Body of pancreas (tissue), 4 donors: ENCODE results near the gene MBTPS1. TPM values are rescaled to one million over a fixed set of nuclear protein-coding genes. Genes with fewer than 3 reads are reported as not detected.

Experiments
- ATAC-seq: fragments of 150-250 bp; one replicate; pipeline ENCODE4 v1.9.1; 2016
- DNase-seq, 4 donors: peaks; one replicate each; pipeline ENCODE4 v3.0.0-alpha.2; 2019
- H3K27ac ChIP-seq, 4 donors: fragments of 200-600 bp; sonication (generic); 1 replicate in 3 of 4; 2 replicates in 1 of 4; pipeline versions ENCODE4 v1.5.1 to v1.6.1; 2016 to 2019; ENCODE audit warnings: mild to moderate bottlenecking in 1 of 4, mixed read lengths in 1 of 4, moderate library complexity in 1 of 4
- H3K27me3 ChIP-seq, 2 donors: fragments of 200-600 bp; sonication (generic); one replicate each; pipeline ENCODE4 v1.6.0; 2016; ENCODE audit warnings: mild to moderate bottlenecking in 1 of 2
- H3K36me3 ChIP-seq, 2 donors: fragments of 200-600 bp; sonication (generic); replicated peaks in 1 of 2; 2 replicates each; pipeline ENCODE4 v1.5.1; 2016; ENCODE audit warnings: low read depth in 2 of 2; ENCODE audit not compliant: insufficient read depth in 1 of 2
- H3K4me1 ChIP-seq: fragments of 200-600 bp; sonication (generic); one replicate; pipeline ENCODE4 v1.6.0; 2016
- H3K4me3 ChIP-seq, 2 donors: fragments of 200-600 bp; sonication (generic); 1 replicate in 1 of 2; 2 replicates in 1 of 2; pipeline ENCODE4 v1.5.1; 2016 to 2019
- H3K9me3 ChIP-seq, 3 donors: fragments of 200-600 bp; sonication (generic); 1 replicate in 2 of 3; 2 replicates in 1 of 3; pipeline ENCODE4 v1.5.1; 2016
- CTCF ChIP-seq, 7 experiments: fragments of 450-650 bp in 4 of 7; fragments of 200-600 bp in 3 of 7; sonication (generic) in 3 of 7; IDR thresholded peaks; one replicate each; pipeline ENCODE4 v1.5.1; 2016 to 2019; ENCODE audit warnings: antibody characterized with exemption in 7 of 7
- POLR2A ChIP-seq, 3 donors: fragments of 450-650 bp; IDR thresholded peaks; one replicate each; pipeline ENCODE4 v1.6.1; 2016; ENCODE audit warnings: antibody characterized with exemption in 3 of 3, mild to moderate bottlenecking in 2 of 3
- WGBS, 2 donors: methylation state at CpG; one replicate each; pipeline ENCODE4 v1.1.5; 2017; 5-methylcytosine and 5-hydroxymethylcytosine counted together
- intact Hi-C: fragments of 100-400 bp; cut with DNase I; formaldehyde crosslinking; loops from one replicate; pipeline ENCODE4 v1.15.1; 2023
- small RNA-seq: library from RNA; depleted of rRNA; stranded (forward); fragments of <200 nt; gene quantifications from one replicate; pipeline ENCODE3, GENCODE V24; 2016
- total RNA-seq, 2 donors: library from RNA; depleted of rRNA; stranded (reverse); fragments of >200 nt; gene quantifications; one replicate each; pipeline ENCODE4 v1.1.0, GENCODE V29; 2016

Gene MBTPS1
- total RNA-seq, 2 donors from 2014 or later: 58.9 to 75.5 TPM

DNA sequence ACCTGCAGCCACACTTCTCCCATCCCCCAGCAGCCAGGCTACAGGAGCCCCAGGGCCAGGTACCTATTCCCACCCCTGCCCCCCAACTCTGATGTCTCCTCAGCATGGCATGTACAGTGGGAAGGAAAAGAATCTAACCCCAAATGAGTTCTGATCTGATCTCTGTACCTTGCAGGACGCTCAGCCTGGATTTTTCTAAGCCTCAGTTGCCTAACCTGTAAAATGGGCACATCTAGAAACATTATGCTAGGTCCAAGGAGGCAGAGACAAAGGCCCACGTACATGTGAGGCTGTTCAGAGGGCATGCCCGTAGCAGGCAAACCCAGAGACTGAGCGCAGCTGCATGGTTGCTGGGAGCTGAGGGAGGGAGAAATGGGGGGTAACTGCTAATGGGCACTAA, 109.2 kb downstream of the MBTPS1 start:
- intact Hi-C loops: no loop called here
- H3K4me1 ChIP-seq: no peaks in the 10 kb centered on the region

DNA sequence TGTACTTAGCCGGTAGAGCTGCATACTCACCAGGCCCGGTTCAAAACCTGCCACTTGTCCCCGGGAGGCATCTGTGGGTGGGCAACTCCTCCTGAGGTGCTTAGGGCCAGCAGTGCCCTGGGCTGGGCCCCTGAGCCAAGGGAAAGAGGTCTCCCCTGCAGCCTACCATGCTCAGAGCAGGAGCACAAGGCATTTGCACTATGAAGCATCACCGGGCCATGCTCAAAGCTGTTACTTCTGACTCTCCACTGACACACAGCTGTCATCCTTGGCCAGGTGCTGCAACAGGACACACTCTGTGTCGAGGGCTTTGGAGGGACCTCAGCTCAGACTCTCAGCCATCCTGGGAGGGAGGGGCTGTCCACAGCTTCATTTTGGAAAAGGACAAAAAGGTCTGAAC, 111.4 kb downstream of the MBTPS1 start:
- Histone ChIP-seq H3K9me3 (no peaks in the 10 kb centered on the region), H3K4me1 (no peaks in the 10 kb centered on the region), H3K27me3 (no peaks in the 10 kb centered on the region), H3K4me3 (no peak overlapping the region), H3K36me3 (no peaks in the 10 kb centered on the region), H3K27ac (no peak overlapping the region)
- intact Hi-C loops: no loop called here
- TF ChIP-seq CTCF (IDR thresholded peaks at IDR 0.05): no peak
- no peak for TF ChIP-seq POLR2A (IDR thresholded peaks at IDR 0.05)
- 65 to 73% methylated on average over 4 to 5 of the region's 5 CpGs for WGBS, 2 donors
- ATAC-seq (no peak), DNase-seq (no peak)

More for the DNA sequence above, 109.2 kb downstream of the MBTPS1 start:
- H3K27me3 ChIP-seq: no peaks in the 10 kb centered on the region
- no peak overlapping the region for H3K4me3 ChIP-seq
- 75 to 79% methylated on average over 4 of the region's 4 CpGs for WGBS, 2 donors
- TF ChIP-seq POLR2A (IDR thresholded peaks at IDR 0.05) (no peak), CTCF (IDR thresholded peaks at IDR 0.05) (no peak)
- no peaks in the 10 kb centered on the region for H3K9me3 ChIP-seq
- DNase-seq (no peak), ATAC-seq (no peak)
- H3K27ac ChIP-seq: no peak overlapping the region
- H3K36me3 ChIP-seq: no peaks in the 10 kb centered on the region

- 71% methylated on average over 4 to 7 of the region's 7 CpGs for WGBS, 2 donors
- Histone ChIP-seq H3K27me3 (no peaks in the 10 kb centered on the region), H3K4me1 (no peaks in the 10 kb centered on the region), H3K36me3 (no peaks in the 10 kb centered on the region), H3K27ac (no peak overlapping the region), H3K9me3 (no peaks in the 10 kb centered on the region), H3K4me3 (no peak overlapping the region)
- TF ChIP-seq CTCF (IDR thresholded peaks at IDR 0.05) (no peak), POLR2A (IDR thresholded peaks at IDR 0.05) (no peak)
- no peak for ATAC-seq
- DNase-seq: no peak
- intact Hi-C loops: no loop called here
Observed at GRCh38 chr16:84004442-84004841, 112.3 kb downstream of the MBTPS1 start.

Small RNAs within 50 kb of the gene (small RNA-seq; reads per million reads assigned to genes)
- not detected for gene RNA5SP432

Other genes starting within 250 kb of the MBTPS1 start
- gene MLYCD, start 217.8 kb downstream of the MBTPS1 start, total RNA-seq: 10 to 100 TPM; 19.2 to 29.3 TPM
- 1 to 10 TPM; 4.0 to 5.2 TPM for gene OSGIN1, start 163.7 kb downstream of the MBTPS1 start, total RNA-seq
- gene NECAB2, start 148.7 kb downstream of the MBTPS1 start, total RNA-seq: 1 to 10 TPM; 1.0 to 3.6 TPM
- gene SLC38A8, start 74.1 kb downstream of the MBTPS1 start, total RNA-seq: not detected
- 1 to 10 TPM; 6.3 to 8.0 TPM for gene HSDL1, start 28.2 kb upstream of the MBTPS1 start, total RNA-seq
- gene DNAAF1, start 28.4 kb upstream of the MBTPS1 start, total RNA-seq: 1 to 10 TPM in 1 of 2 donors, under 1 TPM in 1; 0.99 to 1.3 TPM
- gene TAF1C, start 70.1 kb upstream of the MBTPS1 start, total RNA-seq: 10 to 100 TPM; 33.5 to 80.8 TPM
- 1 to 10 TPM in 1 of 2 donors, not detected in 1; 4.0 TPM for gene ADAD2, start 74.2 kb upstream of the MBTPS1 start, total RNA-seq
- not detected for gene KCNG4, start 123.1 kb upstream of the MBTPS1 start, total RNA-seq
- gene WFDC1, start 177.9 kb upstream of the MBTPS1 start, total RNA-seq: 1 to 10 TPM in 1 of 2 donors, under 1 TPM in 1; 0.78 to 2.3 TPM